PC-3 (cell line): Measurements from ENCODE around the gene ARHGAP26. TPM values are rescaled to one million over a fixed set of nuclear protein-coding genes. Genes with fewer than 3 reads are reported as not detected.

ENCODE experiments used
- ATAC-seq: fragments of 200-7000 bp; cut with Tn5 transposase; 2 replicates; pipeline ENCODE4 v1.9.1; 2020; ENCODE audit warnings: mild to moderate bottlenecking, moderate library complexity
- BruUV-seq: library from RNA; stranded (reverse); fragments of 400-500 nt; replicated peaks from 2 replicates; lab custom pipeline; 2021; lab: Mats Ljungman, UMichigan
- CTCF ChIA-PET: fragments of 300-600 bp; sonication (Branson Sonifier 250); formaldehyde crosslinking; loops from one replicate; lab custom pipeline; 2022; ENCODE audit warnings: antibody characterized with exemption; lab: Charles Lee
- POLR2A ChIA-PET: fragments of 300-600 bp; sonication (Branson Sonifier 250); formaldehyde crosslinking; loops from one replicate; lab custom pipeline; 2022; ENCODE audit warnings: antibody characterized with exemption; ENCODE audit not compliant: unreplicated experiment; lab: Charles Lee
- DNase-seq: peaks from one replicate; pipeline ENCODE4 v3.0.0-alpha.2; 2015
- H2AFZ ChIP-seq: fragments of 300-600 bp; sonication (generic); 2 replicates; pipeline ENCODE4 v1.6.0; 2016; ENCODE audit warnings: antibody characterized with exemption, low read length
- H3F3A ChIP-seq: fragments of 300-600 bp; sonication (generic); one replicate; pipeline ENCODE4 v1.6.0; 2017; ENCODE audit warnings: antibody characterized with exemption, low read length, control low read depth, mild to moderate bottlenecking; ENCODE audit not compliant: unreplicated experiment
- H3K27ac ChIP-seq: fragments of 300-600 bp; sonication (generic); 2 replicates; pipeline ENCODE4 v1.5.1; 2016; ENCODE audit warnings: mild to moderate bottlenecking, low read length
- H3K27me3 ChIP-seq: fragments of 300-600 bp; sonication (generic); 2 replicates; pipeline ENCODE4 v1.6.1; 2016; ENCODE audit warnings: low read length, mixed read lengths
- H3K36me3 ChIP-seq: fragments of 300-600 bp; sonication (generic); 2 replicates; pipeline ENCODE4 v1.6.1; 2016; ENCODE audit warnings: low read depth, mixed run types, low read length, mixed read lengths
- H3K4me1 ChIP-seq: fragments of 300-600 bp; sonication (generic); 2 replicates; pipeline ENCODE4 v1.5.1; 2016; ENCODE audit warnings: low read length; ENCODE audit not compliant: insufficient read depth
- H3K4me2 ChIP-seq: fragments of 300-600 bp; sonication (generic); 2 replicates; pipeline ENCODE4 v1.6.0; 2016; ENCODE audit warnings: low read length
- H3K4me3 ChIP-seq: fragments of 300-600 bp; sonication (generic); 2 replicates; pipeline ENCODE4 v1.5.1; 2016; ENCODE audit warnings: mild to moderate bottlenecking, low read length, mixed read lengths
- H3K79me2 ChIP-seq: fragments of 300-600 bp; sonication (generic); 2 replicates; pipeline ENCODE4 v1.6.1; 2017; ENCODE audit warnings: low read length, mixed read lengths
- H3K9ac ChIP-seq: fragments of 300-600 bp; sonication (generic); 2 replicates; pipeline ENCODE4 v1.6.0; 2016; ENCODE audit warnings: mild to moderate bottlenecking, low read length
- H3K9me2 ChIP-seq: fragments of 300-600 bp; sonication (generic); replicated peaks from 2 replicates; pipeline ENCODE4 v1.6.1; 2016; ENCODE audit warnings: mixed run types, low read length, mixed read lengths
- H3K9me3 ChIP-seq: fragments of 300-600 bp; sonication (generic); 2 replicates; pipeline ENCODE4 v1.6.1; 2016; ENCODE audit warnings: low read length, mixed read lengths
- H4K20me1 ChIP-seq: fragments of 300-600 bp; sonication (generic); 2 replicates; pipeline ENCODE4 v1.6.1; 2016; ENCODE audit warnings: low read length, mixed read lengths
- CTCF ChIP-seq: fragments of 300-600 bp; sonication (generic); conservative IDR thresholded peaks from 2 replicates; pipeline ENCODE4 v1.5.1; 2017; ENCODE audit warnings: antibody characterized with exemption, low read depth, mild to moderate bottlenecking, low read length
- EZH2 ChIP-seq: fragments of 300-600 bp; sonication (generic); IDR thresholded peaks from one replicate; pipeline ENCODE4 v1.6.1; 2017; ENCODE audit warnings: antibody characterized with exemption, mild to moderate bottlenecking, low read length; ENCODE audit not compliant: unreplicated experiment
- EZH2phosphoT487 ChIP-seq: fragments of 300-600 bp; sonication (generic); IDR thresholded peaks from 2 replicates; pipeline ENCODE4 v1.6.1; 2018; ENCODE audit warnings: mild to moderate bottlenecking, antibody characterized with exemption, low read length, borderline replicate concordance
- intact Hi-C: fragments of 100-400 bp; cut with micrococcal nuclease; formaldehyde crosslinking; loops from 2 replicates; pipeline ENCODE4 v1.9.0; 2023
- total RNA-seq: library from RNA; depleted of rRNA; stranded (reverse); fragments of >200 nt; gene quantifications from 2 replicates; pipeline ENCODE4 v1.2.3, GENCODE V29; 2014

The ARHGAP26 gene
- total RNA-seq, 1 experiment from 2014 or later, result 11.7 TPM

GRCh38 chr5:143061161-143061945 is 291.2 kb downstream of the ARHGAP26 start:
- DNase-seq (peak; percentile 84), ATAC-seq (peak; percentile 82)
- H3K27ac ChIP-seq, result peak overlapping the region; percentile 92
- H4K20me1 ChIP-seq, result no peaks in the 10 kb centered on the region
- no peaks in the 10 kb centered on the region for H3K27me3 ChIP-seq
- peak overlapping the region; percentile 65 for H3K4me2 ChIP-seq
- peaks cover 10% of the 10 kb centered on the region; the same call in 1 of the 2 replicates for H3K36me3 ChIP-seq
- intact Hi-C loops, result loop anchor here (1.0 to 2.0 kb wide), 2 partner anchors 23 to 28 kb away; no protein-coding TSS in a partner anchor
- BruUV-seq, result no TSS peak
- H3K9me2 ChIP-seq, result no peaks in the 10 kb centered on the region
- H3K79me2 ChIP-seq, result no peaks in the 10 kb centered on the region
- H3F3A ChIP-seq, result no peaks in the 10 kb centered on the region
- TF ChIP-seq CTCF, result no peak
- TF ChIP-seq EZH2, result no peak
- no peak for TF ChIP-seq EZH2phosphoT487
- H3K9ac ChIP-seq, result peak overlapping the region; percentile 44
- peaks cover 58% of the 10 kb centered on the region for H3K4me1 ChIP-seq
- CTCF ChIA-PET, result no interaction called here
- POLR2A ChIA-PET, result interaction anchor here (0.6 kb wide), 1 partner anchor 10 kb away, joined by 4 read pairs; no protein-coding TSS in a partner anchor
- H3K4me3 ChIP-seq, result peak overlapping the region; percentile 27; the same call in 1 of the 2 replicates
- no peak overlapping the region for H2AFZ ChIP-seq
- no peaks in the 10 kb centered on the region for H3K9me3 ChIP-seq

GRCh38 chr5:143062379-143062778 is 292.2 kb downstream of the ARHGAP26 start:
- ChIA-PET POLR2A (no interaction called here), CTCF (no interaction called here)
- H3K4me3 ChIP-seq, result no peak overlapping the region
- H3K79me2 ChIP-seq, result no peaks in the 10 kb centered on the region
- intact Hi-C loops, result no loop called here
- no TSS peak for BruUV-seq
- peak overlapping the region; percentile 92 for H3K27ac ChIP-seq
- H3K9me2 ChIP-seq, result no peaks in the 10 kb centered on the region
- H3K27me3 ChIP-seq, result no peaks in the 10 kb centered on the region
- ATAC-seq, result no peak
- TF ChIP-seq CTCF (no peak), EZH2phosphoT487 (no peak), EZH2 (no peak)
- peaks cover 7% of the 10 kb centered on the region; the same call in 1 of the 2 replicates for H3K36me3 ChIP-seq
- DNase-seq, result no peak
- no peaks in the 10 kb centered on the region for H4K20me1 ChIP-seq
- peaks cover 58% of the 10 kb centered on the region for H3K4me1 ChIP-seq
- H3K4me2 ChIP-seq, result no peak overlapping the region
- no peak overlapping the region for H2AFZ ChIP-seq
- no peaks in the 10 kb centered on the region for H3K9me3 ChIP-seq
- no peaks in the 10 kb centered on the region for H3F3A ChIP-seq
- no peak overlapping the region for H3K9ac ChIP-seq
